Stomach smooth muscle (tissue), 2 donors: ENCODE data around the gene UHRF2.

Experiments used
- H3K27ac ChIP-seq: one replicate; pipeline ENCODE4 v1.7.0; 2013; ENCODE audit warnings: mild to moderate bottlenecking, low read length, inconsistent platforms
- H3K27me3 ChIP-seq, 2 donors: one replicate each; pipeline ENCODE4 v1.7.0; 2013; ENCODE audit warnings: low read length in 2 of 2; ENCODE audit not compliant: insufficient read depth in 2 of 2, control insufficient read depth in 1 of 2
- H3K36me3 ChIP-seq, 2 donors: one replicate each; pipeline ENCODE4 v1.7.0; 2013; ENCODE audit warnings: low read length in 2 of 2; ENCODE audit not compliant: control insufficient read depth in 2 of 2, insufficient read depth in 2 of 2
- H3K4me1 ChIP-seq: one replicate; pipeline ENCODE4 v1.7.0; 2013; ENCODE audit warnings: low read length; ENCODE audit not compliant: control insufficient read depth, insufficient read depth
- H3K4me3 ChIP-seq, 2 donors: one replicate each; pipeline ENCODE4 v1.7.0; 2013; ENCODE audit warnings: low read length in 2 of 2
- H3K9ac ChIP-seq, 2 donors: one replicate each; pipeline ENCODE4 v1.7.0; 2013; ENCODE audit warnings: low read length in 2 of 2, mild to moderate bottlenecking in 1 of 2
- H3K9me3 ChIP-seq, 2 donors: one replicate each; pipeline ENCODE4 v1.7.0; 2013; ENCODE audit warnings: low read length in 2 of 2; ENCODE audit not compliant: control insufficient read depth in 2 of 2
- donor health status: healthy.
- donor health status: Pancreatic carcinoma.

The UHRF2 gene

DNA sequence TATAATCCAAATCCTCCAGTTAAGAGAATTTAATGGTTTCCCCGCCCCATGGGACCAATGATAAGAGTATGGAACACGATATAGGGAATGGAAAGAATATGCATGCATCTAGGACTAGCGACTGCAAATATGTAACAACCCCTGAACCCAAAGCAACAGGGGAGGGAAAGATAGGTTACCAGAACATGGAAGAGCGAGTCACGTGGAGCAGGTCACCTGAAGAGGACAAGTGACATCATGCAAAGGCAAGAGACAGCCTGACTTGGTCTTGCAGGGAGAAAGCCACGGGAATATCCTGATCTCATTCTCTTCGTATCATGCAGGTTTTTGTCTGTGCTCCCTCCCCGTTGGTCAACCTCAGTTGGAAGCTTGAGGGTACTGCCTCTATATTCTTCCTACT, 4.7 kb upstream of the UHRF2 start:
- H3K4me3 ChIP-seq, result no peak overlapping the region
- no peaks in the 10 kb centered on the region for H3K27me3 ChIP-seq
- no peaks in the 10 kb centered on the region for H3K36me3 ChIP-seq
- no peak overlapping the region for H3K9ac ChIP-seq
- H3K9me3 ChIP-seq, result no peaks in the 10 kb centered on the region
- peaks cover 4% of the 10 kb centered on the region for H3K4me1 ChIP-seq
- no peak overlapping the region for H3K27ac ChIP-seq

DNA sequence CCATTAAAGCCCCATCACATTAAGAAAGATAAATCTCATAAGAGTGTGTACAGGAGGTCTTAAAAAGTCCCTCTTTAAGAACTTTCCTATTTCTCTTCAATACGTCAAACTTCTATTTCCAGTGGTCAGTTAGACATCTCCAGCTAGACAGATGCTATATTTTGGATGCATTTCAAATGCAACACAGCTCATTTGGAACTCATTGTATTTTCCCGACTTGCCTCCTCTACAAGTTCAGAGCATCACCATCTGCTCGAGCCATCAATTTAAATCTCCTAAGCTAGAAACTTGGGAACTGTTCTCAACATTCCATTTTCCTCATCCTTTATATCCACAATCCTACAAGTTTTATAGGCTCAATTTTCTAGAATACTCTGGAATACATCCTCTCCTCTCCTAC, 3.2 kb upstream of the UHRF2 start:
- Histone ChIP-seq H3K9ac (no peak overlapping the region), H3K27me3 (no peaks in the 10 kb centered on the region), H3K4me3 (no peak overlapping the region), H3K9me3 (no peaks in the 10 kb centered on the region), H3K27ac (no peak overlapping the region), H3K4me1 (peaks cover 4% of the 10 kb centered on the region), H3K36me3 (no peaks in the 10 kb centered on the region)

DNA sequence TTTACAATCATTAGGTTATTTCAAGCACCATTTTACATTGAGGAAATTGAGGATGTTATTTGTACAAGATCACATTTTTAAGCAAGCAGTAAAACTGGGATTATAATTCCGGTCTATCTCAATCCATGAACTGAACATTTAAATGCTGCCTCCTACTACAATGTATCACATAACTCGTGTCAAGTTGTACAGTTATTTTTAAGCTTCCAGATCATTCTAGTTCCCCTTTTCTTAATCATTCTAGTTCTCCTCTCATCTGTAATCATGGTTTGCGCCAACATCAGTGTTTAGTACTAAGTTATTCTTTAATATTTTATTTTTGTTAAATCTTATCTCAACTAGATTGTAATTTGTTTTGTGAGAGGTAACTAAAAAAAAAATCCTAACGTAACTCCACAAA, 2.4 kb upstream of the UHRF2 start:
- no peaks in the 10 kb centered on the region for H3K36me3 ChIP-seq
- no peak overlapping the region for H3K27ac ChIP-seq
- H3K4me3 ChIP-seq, result no peak overlapping the region
- H3K27me3 ChIP-seq, result no peaks in the 10 kb centered on the region
- H3K9ac ChIP-seq, result no peak overlapping the region
- no peaks in the 10 kb centered on the region for H3K9me3 ChIP-seq
- peaks cover 10% of the 10 kb centered on the region for H3K4me1 ChIP-seq

DNA sequence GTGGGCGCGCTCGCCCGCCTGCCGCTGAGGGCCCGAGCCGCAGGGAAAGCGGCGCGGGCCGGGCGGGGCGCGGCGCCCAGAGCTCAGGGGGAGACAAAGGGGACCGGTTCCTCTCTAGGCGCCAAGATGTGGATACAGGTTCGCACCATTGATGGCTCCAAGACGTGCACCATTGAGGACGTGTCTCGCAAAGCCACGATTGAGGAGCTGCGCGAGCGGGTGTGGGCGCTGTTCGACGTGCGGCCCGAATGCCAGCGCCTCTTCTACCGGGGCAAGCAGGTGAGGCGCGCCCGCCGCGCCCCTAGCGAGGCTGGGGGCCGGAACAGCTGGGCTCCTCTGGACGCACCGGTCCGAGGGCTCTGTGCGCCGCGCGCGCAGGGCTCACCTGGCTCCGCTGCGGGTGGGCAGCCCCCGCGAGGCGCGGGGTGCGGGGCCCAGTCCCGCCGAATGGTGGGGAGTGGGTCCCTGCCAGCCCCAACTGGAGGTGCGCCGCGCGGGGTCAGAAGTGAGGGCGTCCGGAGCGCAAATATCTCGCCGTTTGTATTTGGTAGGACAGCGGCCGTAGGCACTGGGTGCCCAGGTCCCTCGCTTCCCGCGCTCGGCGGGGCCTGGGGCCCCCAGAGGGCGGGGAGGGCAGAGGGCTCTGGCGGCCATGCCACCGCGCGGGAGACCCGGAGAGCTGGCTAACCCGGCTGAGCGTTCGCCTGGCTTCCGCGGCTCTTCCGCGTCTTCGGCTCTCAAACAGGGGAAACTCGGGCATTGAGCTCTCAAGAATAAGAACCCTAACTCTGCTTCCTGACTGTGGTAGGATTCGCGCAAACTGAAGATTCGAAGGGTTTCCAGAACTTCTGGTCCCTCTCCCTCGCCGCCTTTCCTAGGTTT, 607 bp downstream of the UHRF2 start:
- Histone ChIP-seq H3K27ac (peak overlapping the region; percentile 80), H3K9ac (peak overlapping the region; percentile 84 to 88), H3K27me3 (no peaks in the 10 kb centered on the region)

DNA sequence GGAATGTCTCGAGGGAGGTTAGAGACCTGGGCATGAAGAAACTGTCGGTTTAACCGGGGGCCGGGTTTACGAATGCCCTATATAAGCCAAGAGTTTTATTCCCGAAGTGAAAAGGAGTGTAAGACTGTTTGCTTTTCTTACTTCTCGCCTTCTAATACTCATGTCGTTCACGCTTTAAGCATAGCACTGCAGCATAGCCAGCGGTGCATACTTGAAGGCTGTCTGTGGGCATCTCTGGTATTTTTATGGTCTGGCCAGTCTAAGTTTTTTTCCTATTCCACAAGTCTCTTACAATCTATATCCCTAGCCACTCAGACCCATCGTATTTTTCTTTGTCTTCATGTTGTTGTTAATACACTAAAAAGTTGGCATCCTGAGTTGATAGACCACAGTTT, 1.2 kb downstream of the UHRF2 start:
- Histone ChIP-seq H3K4me3 (peak overlapping the region; percentile 72 to 85), H3K27ac (peak overlapping the region; percentile 80), H3K36me3 (no peaks in the 10 kb centered on the region), H3K9ac (peak overlapping the region; percentile 84 to 88), H3K27me3 (no peaks in the 10 kb centered on the region), H3K9me3 (no peaks in the 10 kb centered on the region), H3K4me1 (peaks cover 10% of the 10 kb centered on the region)

More for the DNA sequence above, 607 bp downstream of the UHRF2 start:
- Histone ChIP-seq H3K9me3 (no peaks in the 10 kb centered on the region), H3K36me3 (no peaks in the 10 kb centered on the region), H3K4me1 (peaks cover 10% of the 10 kb centered on the region), H3K4me3 (peak overlapping the region; percentile 72 to 85)

DNA sequence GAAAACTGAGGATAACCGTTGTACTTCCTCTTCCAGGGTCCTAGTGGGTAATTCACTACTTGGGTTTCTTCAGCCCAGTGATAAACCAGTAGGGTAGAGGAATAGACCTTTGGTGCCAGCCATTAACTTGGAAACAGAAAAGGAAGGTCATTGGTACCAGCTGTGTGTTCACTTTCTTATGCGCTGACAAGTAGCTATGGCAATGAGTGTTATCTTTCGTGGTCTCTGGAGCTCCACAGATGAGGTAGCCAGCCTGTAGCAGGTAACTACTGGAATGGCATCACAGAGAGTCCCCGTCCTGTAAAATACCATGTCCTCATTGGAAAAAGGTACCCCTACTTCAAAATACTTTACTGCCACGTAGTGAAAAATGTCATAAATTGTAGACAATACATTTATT, 2.3 kb downstream of the UHRF2 start:
- H3K27ac ChIP-seq, result no peak overlapping the region
- H3K4me1 ChIP-seq, result peaks cover 10% of the 10 kb centered on the region
- peak overlapping the region; percentile 41 to 85 for H3K4me3 ChIP-seq
- no peaks in the 10 kb centered on the region for H3K36me3 ChIP-seq
- no peaks in the 10 kb centered on the region for H3K27me3 ChIP-seq
- no peaks in the 10 kb centered on the region for H3K9me3 ChIP-seq
- H3K9ac ChIP-seq, result peak overlapping the region in 1 of 2 donors; percentile 88

DNA sequence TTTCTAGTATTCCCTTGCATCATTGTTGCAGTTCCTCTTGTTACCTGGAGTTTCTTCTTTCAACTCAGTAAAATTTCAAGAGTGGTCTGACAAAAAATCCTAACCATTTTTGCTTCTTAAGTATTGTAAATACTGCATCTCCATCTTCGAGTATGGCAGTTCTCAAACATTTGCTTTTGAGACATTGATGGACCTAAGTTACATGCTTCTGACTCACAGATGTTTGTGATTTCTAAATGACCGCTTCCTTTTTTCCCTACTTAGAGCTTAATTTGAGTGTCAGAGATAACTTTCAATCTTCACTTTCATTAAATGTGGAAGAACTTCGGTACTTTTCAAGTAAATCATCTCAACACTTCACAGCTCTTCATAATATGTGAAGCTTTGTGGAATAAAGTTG, 4.2 kb downstream of the UHRF2 start:
- Histone ChIP-seq H3K27ac (no peak overlapping the region), H3K4me1 (peaks cover 9% of the 10 kb centered on the region), H3K4me3 (no peak overlapping the region), H3K9me3 (no peaks in the 10 kb centered on the region), H3K9ac (no peak overlapping the region), H3K36me3 (peaks cover 0 to 3% of the 10 kb centered on the region in 2 donors), H3K27me3 (no peaks in the 10 kb centered on the region)

DNA sequence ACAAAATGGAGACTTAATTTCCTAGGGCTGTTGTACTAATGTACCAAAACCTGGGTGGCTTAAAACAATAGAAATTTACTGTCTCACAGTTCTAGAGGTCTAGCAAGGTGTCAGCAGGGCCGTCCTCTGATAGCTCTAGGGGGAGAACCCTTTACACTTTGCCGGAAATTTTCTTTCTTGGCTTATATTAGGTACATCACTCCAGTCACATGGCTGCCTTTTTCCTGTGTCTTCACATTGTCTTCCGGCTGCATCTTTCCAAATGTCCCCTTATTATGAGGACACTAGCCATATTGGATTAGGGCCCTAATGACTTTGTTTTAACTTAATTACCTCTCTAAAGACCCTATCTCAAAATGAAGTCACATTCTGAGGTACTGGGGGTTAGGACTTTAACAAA, 5.8 kb downstream of the UHRF2 start:
- H3K4me1 ChIP-seq, result peaks cover 6% of the 10 kb centered on the region

DNA sequence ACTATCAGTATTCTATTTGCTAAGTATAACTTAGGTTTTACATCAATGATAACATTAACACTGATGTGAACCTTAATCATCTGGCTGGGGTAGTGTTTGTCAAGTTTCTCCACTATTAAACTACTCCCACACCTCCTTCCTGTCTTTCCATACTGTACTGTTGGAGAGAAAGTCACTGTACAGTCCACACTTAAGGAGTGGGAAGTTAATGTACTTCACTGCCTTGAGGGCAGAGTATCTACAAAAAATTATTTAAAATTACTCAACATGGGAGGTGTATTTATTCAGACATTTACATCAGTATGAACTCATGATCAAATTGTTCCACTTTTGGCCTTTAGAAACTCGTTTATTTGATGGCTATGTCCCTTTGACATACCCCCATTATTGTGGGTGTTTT, 11.9 kb downstream of the UHRF2 start:
- H3K4me1 ChIP-seq, result no peaks in the 10 kb centered on the region
- H3K4me3 ChIP-seq, result no peak overlapping the region
- no peak overlapping the region for H3K9ac ChIP-seq

More for the DNA sequence above, 5.8 kb downstream of the UHRF2 start:
- H3K4me3 ChIP-seq, result no peak overlapping the region
- H3K9ac ChIP-seq, result no peak overlapping the region
- H3K9me3 ChIP-seq, result no peaks in the 10 kb centered on the region
- H3K27ac ChIP-seq, result no peak overlapping the region
- H3K27me3 ChIP-seq, result no peaks in the 10 kb centered on the region
- H3K36me3 ChIP-seq, result peaks cover 0 to 3% of the 10 kb centered on the region in 2 donors

DNA sequence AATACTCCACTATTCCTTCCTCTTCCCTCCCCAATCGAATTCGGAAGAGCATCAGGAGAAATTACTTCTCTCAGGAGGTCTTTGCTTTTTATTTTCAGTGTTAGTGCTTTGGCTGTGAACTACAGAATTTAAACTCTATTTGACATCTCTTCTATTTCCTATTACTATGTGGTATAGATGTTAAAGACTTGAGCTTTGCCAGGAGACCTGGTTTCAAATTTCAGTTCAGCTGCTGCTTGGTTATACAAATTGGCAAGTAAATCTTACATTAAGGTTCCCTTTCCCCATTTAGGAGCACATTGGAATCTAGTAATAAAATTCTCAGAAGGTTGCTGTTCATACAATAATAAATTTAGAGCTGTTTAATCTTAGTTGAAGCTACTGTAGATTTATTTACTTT, 13.1 kb downstream of the UHRF2 start:
- Histone ChIP-seq H3K36me3 (peaks cover 0 to 3% of the 10 kb centered on the region in 2 donors), H3K4me3 (no peak overlapping the region), H3K4me1 (no peaks in the 10 kb centered on the region), H3K27ac (no peak overlapping the region), H3K9me3 (no peaks in the 10 kb centered on the region), H3K27me3 (no peaks in the 10 kb centered on the region), H3K9ac (no peak overlapping the region)

More for the DNA sequence above, 11.9 kb downstream of the UHRF2 start:
- H3K9me3 ChIP-seq, result no peaks in the 10 kb centered on the region
- no peak overlapping the region for H3K27ac ChIP-seq
- H3K27me3 ChIP-seq, result no peaks in the 10 kb centered on the region
- peaks cover 0 to 3% of the 10 kb centered on the region in 2 donors for H3K36me3 ChIP-seq
